ENCODE data around the gene ARHGAP42. TPM values are rescaled to one million over a fixed set of nuclear protein-coding genes. Genes with fewer than 3 reads are reported as not detected.
A peak's percentile ranks its signal among the peaks of the same experiment; 100 is the strongest.

The ARHGAP42 gene
- polyA plus RNA-seq, 1 donor from 2014 or later: 0.75 TPM

DNA sequence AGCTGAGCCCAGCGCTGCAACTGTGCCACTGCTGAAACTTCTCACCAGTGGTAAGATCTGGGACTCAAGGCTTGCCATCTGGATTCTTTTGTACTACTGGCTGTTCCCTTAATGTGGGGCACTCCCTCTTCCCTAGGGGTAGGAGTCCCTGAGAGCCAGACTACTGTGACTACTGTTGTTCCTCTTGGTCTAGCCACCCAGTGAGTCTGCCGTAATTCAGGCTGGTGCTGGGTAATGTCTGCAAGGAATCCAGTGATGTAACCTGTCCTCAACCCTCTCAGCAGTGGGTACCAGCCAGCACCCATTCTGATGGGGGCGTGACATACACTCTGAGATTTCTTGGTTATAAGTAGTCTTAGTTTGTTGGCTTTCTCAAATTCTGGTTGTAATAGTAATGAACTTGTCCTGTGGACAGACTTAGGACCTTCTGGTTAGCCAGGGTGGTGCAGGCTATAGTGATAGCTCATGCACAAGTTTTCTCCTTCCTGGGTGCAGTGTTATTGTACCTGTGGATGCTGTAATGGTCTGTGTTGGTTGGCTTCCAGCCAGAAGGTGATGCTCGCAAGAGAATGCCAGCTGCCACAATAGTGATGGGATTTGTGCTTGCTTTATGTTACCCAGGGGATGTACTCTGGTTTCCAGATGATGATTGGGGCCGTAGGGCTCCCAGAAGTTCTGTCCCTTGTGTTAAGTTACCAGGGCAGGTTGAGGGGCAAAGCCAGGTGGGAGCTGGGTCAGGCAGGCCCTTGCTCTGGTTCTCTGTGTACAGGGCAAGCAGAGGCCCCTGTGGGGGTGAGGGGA, 65.5 kb downstream of the ARHGAP42 start:
- peaks cover 1% of the 10 kb centered on the region for H3K27me3 Mint-ChIP-seq
- no peak overlapping the region for H3K4me3 Mint-ChIP-seq
- peaks cover 0 to 3% (median 2%) of the 10 kb centered on the region in 3 donors for H3K4me1 Mint-ChIP-seq
- peaks cover 3 to 15% (median 8%) of the 10 kb centered on the region in 3 donors for H3K9me3 Mint-ChIP-seq
- H3K27ac Mint-ChIP-seq: peak overlapping the region in 1 of 3 donors; percentile 67
- H3K36me3 Mint-ChIP-seq: peaks cover 8% of the 10 kb centered on the region

DNA sequence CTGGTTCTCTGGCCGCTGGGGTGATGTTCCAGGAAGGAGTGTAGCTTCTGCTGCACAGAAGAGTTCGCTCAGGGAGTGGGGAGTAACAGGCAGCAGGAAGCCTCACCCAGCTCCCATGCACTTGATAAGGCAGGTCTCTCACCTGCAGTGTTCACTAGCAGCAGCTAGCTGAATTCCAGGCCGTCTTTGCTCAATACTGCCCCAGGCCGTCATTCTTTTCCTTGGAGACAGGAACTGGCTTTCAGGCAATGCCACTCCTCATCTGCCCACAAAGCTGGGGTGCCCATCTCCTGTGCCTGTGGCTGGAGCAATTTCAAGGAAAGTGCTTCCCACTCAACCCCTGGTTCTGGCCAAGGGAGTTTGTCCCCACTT, 66.1 kb downstream of the ARHGAP42 start:
- H3K4me1 Mint-ChIP-seq: peaks cover 0 to 3% (median 2%) of the 10 kb centered on the region in 3 donors
- H3K36me3 Mint-ChIP-seq: peaks cover 8% of the 10 kb centered on the region
- H3K27ac Mint-ChIP-seq: no peak overlapping the region
- H3K4me3 Mint-ChIP-seq: no peak overlapping the region
- peaks cover 1% of the 10 kb centered on the region for H3K27me3 Mint-ChIP-seq
- H3K9me3 Mint-ChIP-seq: peaks cover 3 to 15% (median 8%) of the 10 kb centered on the region in 3 donors

DNA sequence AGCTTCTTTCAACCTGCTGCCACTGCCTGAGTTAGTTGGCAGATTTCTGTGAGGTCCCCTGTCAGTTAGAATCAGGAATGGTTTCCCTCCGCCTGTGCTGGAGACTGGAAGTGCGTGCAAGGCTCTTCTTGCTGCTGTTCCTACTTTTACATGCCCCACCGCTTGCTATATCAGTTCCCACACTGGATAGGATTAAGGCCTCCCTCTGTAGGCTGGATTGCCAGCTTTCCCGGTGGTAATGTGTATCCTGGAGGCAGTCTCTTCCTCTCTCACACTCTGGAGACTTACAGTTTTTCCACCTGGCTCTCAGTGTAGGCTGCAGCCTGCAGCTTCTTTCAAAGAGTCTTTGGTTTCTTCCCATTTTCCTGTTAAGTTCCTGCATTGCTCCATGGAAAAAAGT, 66.5 kb downstream of the ARHGAP42 start:
- Mint-ChIP-seq H3K27me3 (peaks cover 1% of the 10 kb centered on the region), H3K36me3 (peaks cover 8% of the 10 kb centered on the region), H3K4me3 (no peak overlapping the region), H3K9me3 (peaks cover 3 to 15% (median 8%) of the 10 kb centered on the region in 3 donors), H3K4me1 (peaks cover 0 to 3% (median 2%) of the 10 kb centered on the region in 3 donors), H3K27ac (no peak overlapping the region)

DNA sequence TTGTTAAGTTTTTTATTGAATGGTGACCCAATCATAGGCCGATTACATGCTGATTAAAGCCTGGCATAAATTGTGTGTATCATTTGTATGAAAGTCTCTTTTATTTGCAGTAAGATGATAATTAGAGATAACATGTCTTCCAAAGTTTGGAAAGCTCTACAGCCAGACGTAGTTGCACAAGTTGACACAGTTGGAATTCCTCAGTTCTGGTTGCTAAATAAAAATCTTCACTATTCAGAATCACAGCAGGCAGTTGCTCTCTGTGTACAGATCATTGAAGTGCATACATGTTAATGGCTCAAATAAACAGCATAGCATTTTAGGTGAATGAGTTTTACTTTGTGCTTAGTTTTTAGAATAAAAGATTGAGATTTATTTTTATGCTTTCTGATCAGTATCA, 69.5 kb downstream of the ARHGAP42 start:
- no peaks in the 10 kb centered on the region for H3K9me3 Mint-ChIP-seq
- peaks cover 0 to 6% (median 2%) of the 10 kb centered on the region in 3 donors for H3K4me1 Mint-ChIP-seq
- peaks cover 3% of the 10 kb centered on the region for H3K36me3 Mint-ChIP-seq
- no peaks in the 10 kb centered on the region for H3K27me3 Mint-ChIP-seq
- no peak overlapping the region for H3K27ac Mint-ChIP-seq
- no peak overlapping the region for H3K4me3 Mint-ChIP-seq

DNA sequence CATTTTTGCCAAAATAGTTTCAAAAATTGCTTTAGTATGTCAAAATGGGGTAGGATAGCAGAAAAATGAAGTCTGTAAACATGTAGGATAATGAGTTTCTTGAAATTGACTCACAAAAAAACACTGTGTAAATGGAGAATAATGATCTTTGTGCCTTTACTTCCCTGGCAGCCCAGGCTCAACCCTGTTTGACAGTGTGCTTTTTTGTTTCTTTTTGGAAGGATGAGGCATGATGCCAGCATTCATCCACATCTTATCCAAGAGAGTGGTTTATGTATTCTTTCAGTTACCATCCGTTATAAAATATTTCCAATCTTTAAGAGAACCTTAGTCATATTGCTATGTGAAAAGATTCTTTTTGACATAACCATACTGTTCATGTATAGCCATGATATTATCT, 70.6 kb downstream of the ARHGAP42 start:
- no peaks in the 10 kb centered on the region for H3K9me3 Mint-ChIP-seq
- no peak overlapping the region for H3K4me3 Mint-ChIP-seq
- H3K36me3 Mint-ChIP-seq: no peaks in the 10 kb centered on the region
- H3K27ac Mint-ChIP-seq: no peak overlapping the region
- H3K4me1 Mint-ChIP-seq: peaks cover 0 to 5% (median 2%) of the 10 kb centered on the region in 3 donors
- H3K27me3 Mint-ChIP-seq: no peaks in the 10 kb centered on the region

DNA sequence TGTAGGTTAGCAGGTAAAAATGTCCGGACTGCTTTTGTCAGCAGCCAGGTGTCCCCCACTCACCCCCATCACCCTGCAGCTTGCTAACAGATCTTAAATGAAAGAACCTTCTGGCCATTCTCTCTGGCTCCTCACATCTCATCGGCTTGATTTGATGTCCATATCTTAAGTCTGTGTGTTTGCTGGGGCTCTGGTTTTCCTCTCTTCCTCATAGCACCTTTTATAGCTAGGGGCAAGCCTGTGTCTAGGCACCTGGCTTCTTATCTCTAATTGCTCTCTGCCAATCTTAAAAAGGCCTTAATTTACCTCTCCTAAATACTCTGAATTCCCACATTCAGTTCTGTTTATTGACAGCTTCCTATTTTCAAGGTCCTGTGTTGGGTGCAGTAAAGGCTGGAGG, 72.0 kb downstream of the ARHGAP42 start:
- Mint-ChIP-seq H3K4me1 (peaks cover 0 to 6% (median 4%) of the 10 kb centered on the region in 3 donors), H3K9me3 (no peaks in the 10 kb centered on the region), H3K27ac (no peak overlapping the region), H3K27me3 (no peaks in the 10 kb centered on the region), H3K36me3 (no peaks in the 10 kb centered on the region), H3K4me3 (no peak overlapping the region)

DNA sequence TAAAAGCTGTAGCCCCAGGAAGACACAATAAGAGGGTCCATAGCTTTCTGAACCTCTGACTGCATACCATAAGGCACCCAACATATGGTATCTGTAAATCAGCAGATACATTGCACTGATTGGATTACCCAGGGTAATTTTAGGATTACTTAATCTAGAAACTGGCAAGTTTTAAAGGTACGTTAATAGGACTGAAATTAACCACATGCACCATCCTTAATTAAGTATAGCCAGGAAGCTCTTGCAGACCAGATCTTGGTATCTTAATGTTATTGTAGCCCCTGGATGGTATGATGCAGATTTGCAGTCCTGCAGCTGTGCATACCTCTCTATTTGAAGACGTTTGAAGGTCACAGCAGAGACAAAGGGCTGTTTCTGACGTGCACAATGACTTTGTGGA, 72.8 kb downstream of the ARHGAP42 start:
- Mint-ChIP-seq H3K4me3 (no peak overlapping the region), H3K4me1 (peaks cover 0 to 7% (median 4%) of the 10 kb centered on the region in 3 donors), H3K27ac (no peak overlapping the region), H3K36me3 (no peaks in the 10 kb centered on the region), H3K9me3 (no peaks in the 10 kb centered on the region), H3K27me3 (no peaks in the 10 kb centered on the region)

DNA sequence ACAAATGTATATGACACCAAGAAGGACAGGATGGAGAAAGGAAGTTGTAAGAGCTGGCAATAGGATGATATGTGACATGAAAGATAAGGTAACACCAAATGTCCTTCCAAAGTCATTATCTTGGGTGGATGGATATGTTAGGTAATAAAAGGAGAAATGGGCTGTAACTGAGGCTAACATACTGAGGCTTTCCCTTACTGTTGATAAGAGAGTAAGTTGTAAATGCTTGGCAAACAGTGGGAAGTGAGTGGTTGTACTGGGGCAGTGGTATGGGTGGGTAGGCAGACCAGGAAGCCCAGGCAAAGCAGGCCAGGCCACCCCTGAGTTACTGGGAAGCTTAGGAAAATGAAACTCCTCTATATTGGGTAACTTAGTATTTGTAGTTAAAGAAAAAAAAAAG, 73.7 kb downstream of the ARHGAP42 start:
- H3K9me3 Mint-ChIP-seq: no peaks in the 10 kb centered on the region
- no peak overlapping the region for H3K4me3 Mint-ChIP-seq
- no peaks in the 10 kb centered on the region for H3K36me3 Mint-ChIP-seq
- H3K27me3 Mint-ChIP-seq: no peaks in the 10 kb centered on the region
- no peak overlapping the region for H3K27ac Mint-ChIP-seq
- H3K4me1 Mint-ChIP-seq: peaks cover 0 to 7% (median 4%) of the 10 kb centered on the region in 3 donors

DNA sequence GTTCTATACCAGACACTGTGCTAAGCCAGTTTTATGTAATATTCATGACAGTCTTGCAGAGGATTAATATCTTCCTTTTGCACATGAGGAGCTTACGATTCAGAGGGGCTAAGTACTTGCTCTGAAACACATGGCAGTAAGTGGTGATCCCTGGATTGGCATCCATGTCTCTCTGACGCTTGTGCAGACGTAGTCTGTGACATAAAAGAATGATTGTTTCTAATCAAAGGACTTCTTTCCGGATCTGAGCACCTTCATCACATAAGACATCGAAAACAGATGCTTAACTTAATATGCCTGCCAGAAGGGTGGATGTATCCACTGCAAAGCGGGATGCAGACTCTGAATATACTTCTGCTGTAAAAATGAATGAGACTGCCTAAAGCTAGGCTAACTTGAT, 74.8 kb downstream of the ARHGAP42 start:
- Mint-ChIP-seq H3K4me1 (peaks cover 0 to 7% (median 4%) of the 10 kb centered on the region in 3 donors), H3K27me3 (no peaks in the 10 kb centered on the region), H3K27ac (peak overlapping the region in 1 of 3 donors; percentile 78), H3K36me3 (no peaks in the 10 kb centered on the region), H3K4me3 (no peak overlapping the region), H3K9me3 (no peaks in the 10 kb centered on the region)

DNA sequence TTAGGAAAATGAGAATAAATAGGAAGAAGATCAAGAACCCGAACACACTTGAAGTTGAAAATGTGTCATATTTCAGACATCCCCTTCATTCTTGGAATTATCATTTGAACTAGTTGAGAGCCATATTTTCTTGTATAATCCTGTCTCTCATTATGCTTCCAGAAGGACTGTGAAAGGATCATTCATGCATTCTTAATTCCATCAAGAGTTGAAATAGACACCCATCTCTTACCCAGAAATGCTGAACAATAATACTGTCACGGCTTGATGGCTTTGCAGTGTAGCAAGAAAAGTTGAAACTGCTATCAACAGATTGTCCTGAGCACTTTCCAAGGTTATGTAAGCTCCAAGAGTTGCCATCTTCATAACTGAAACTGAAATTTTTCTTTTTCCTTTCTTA, 79.7 kb downstream of the ARHGAP42 start:
- Mint-ChIP-seq H3K9me3 (no peaks in the 10 kb centered on the region), H3K4me3 (no peak overlapping the region), H3K27ac (no peak overlapping the region), H3K27me3 (no peaks in the 10 kb centered on the region), H3K4me1 (peaks cover 0 to 3% (median 2%) of the 10 kb centered on the region in 3 donors), H3K36me3 (peaks cover 2% of the 10 kb centered on the region)

DNA sequence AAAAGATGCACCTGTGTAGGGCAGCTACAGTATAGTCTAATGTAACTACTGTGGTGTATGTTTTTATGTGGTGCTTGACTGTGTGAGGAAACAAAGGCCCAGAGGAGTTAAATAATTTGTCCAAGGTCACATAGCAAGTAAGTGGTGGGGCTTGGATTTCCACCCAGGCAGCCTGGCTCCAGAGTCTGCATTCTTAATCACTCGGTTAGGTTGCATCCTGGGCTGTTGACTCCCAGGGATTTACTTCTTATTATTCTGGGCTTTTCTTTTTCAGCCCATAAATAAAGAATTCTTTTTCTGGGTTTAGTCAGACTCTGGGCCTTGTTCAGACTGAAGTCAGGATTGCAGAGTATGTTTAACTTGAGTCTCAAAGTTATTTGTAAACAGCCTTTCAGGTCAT, 82.1 kb downstream of the ARHGAP42 start:
- Mint-ChIP-seq H3K4me3 (no peak overlapping the region), H3K36me3 (peaks cover 2% of the 10 kb centered on the region), H3K27me3 (no peaks in the 10 kb centered on the region), H3K4me1 (peaks cover 0 to under 1% (median 0%) of the 10 kb centered on the region in 3 donors), H3K9me3 (no peaks in the 10 kb centered on the region), H3K27ac (no peak overlapping the region)

DNA sequence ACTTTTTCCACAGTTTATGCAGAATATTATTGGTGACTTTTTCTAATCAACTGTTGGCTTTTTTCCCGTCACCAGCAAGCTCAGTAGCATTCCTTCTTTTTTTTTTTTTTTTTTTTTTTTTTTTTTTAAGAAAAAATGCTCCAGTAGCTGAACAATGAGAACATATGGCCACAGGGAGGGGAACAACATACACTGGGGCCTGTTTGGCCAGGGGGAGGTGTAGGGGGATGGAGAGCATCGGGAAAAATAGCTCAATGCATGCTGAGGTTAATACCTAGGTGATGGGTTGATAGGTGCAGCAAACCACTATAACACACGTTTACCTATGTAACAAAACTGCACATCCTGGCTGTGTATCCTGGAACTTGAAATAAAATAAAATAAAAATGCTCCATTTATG, 82.5 kb downstream of the ARHGAP42 start:
- peaks cover 2% of the 10 kb centered on the region for H3K36me3 Mint-ChIP-seq
- H3K4me3 Mint-ChIP-seq: no peak overlapping the region
- no peak overlapping the region for H3K27ac Mint-ChIP-seq
- H3K4me1 Mint-ChIP-seq: peaks cover 0 to 2% (median 0%) of the 10 kb centered on the region in 3 donors
- no peaks in the 10 kb centered on the region for H3K27me3 Mint-ChIP-seq
- H3K9me3 Mint-ChIP-seq: peaks cover 0 to 2% (median 0%) of the 10 kb centered on the region in 3 donors

DNA sequence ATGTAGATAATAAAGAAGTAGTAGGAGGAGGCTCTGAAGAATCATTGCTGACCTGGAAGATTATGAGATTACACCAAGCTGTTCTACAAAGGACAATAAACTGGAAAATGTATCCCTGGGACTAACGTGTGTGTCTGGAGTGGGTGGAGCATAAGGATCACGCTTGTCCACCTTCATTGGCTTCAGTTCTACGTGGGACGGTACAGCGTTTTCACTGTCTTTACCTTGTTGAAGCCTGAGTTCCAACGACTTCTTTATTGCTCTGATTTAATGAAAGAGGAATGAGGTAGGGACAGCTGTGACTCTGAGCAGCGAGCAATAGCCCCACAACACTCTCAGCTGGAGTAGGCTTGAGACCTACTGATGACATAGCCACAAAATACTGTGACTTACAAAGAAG, 87.0 kb downstream of the ARHGAP42 start:
- Mint-ChIP-seq H3K9me3 (peaks cover 0 to 2% (median 0%) of the 10 kb centered on the region in 3 donors), H3K4me1 (peaks cover 0 to 3% (median 0%) of the 10 kb centered on the region in 3 donors), H3K27ac (no peak overlapping the region), H3K4me3 (no peak overlapping the region), H3K27me3 (no peaks in the 10 kb centered on the region), H3K36me3 (peaks cover 3% of the 10 kb centered on the region)

DNA sequence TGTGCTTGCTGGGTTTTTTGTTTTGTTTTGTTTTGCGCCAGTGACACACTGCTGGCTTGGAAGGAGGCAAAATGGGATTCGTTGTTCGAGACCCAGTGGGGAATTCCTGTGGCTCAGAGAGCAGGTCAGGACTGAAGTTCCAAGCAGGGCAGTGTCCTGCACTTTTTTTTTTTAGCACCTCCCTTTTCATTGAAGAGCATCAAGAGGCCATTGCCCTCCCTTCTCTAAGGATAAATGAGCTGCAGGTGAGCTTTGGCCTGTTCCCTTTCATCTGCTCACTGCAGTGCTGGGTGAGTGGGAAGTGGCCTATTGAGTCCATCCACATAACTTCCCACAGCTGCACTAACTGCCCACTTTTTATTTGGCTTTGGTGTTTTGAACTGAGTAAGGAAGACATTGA, 87.8 kb downstream of the ARHGAP42 start:
- Mint-ChIP-seq H3K27ac (no peak overlapping the region), H3K36me3 (peaks cover 3% of the 10 kb centered on the region), H3K9me3 (peaks cover 0 to 2% (median 0%) of the 10 kb centered on the region in 3 donors), H3K27me3 (no peaks in the 10 kb centered on the region), H3K4me1 (peaks cover 0 to 3% (median 0%) of the 10 kb centered on the region in 3 donors), H3K4me3 (no peak overlapping the region)

DNA sequence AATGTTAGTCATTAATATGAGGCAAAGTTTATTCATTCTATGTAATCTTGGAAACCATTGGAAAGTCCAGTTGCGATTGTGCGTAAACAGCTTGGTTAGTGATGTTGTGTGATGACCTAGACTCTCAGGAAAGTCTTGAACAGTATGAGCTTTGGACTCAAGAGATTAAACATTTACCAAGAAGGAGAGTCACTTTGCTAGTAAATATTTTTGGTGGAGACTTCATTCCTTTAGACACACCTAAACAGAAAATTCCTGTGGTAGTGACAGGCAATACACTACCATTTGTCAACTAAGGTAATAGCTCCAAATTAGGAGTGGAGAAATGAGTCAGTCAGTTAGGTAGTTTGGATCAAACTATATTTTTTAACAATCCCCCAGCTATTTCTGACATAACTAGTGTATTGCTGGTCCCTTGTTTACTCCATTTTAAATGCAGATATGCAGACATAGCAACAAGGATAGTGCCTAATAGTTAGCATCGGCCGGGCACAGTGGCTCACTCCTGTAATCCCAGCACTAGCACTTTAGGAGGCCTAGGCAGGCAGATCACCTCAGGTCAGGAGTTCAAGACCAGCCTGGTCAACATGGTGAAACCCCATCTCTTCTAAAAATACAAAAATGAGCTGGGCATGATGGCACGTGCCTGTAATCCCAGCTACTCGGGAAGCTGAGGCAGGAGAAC, 89.3 kb downstream of the ARHGAP42 start:
- Mint-ChIP-seq H3K4me3 (no peak overlapping the region), H3K27ac (no peak overlapping the region), H3K9me3 (peaks cover 0 to 2% (median 0%) of the 10 kb centered on the region in 3 donors), H3K36me3 (peaks cover 2% of the 10 kb centered on the region), H3K27me3 (no peaks in the 10 kb centered on the region), H3K4me1 (peaks cover 0 to 3% (median 0%) of the 10 kb centered on the region in 3 donors)

Measured in IgD-negative memory B cell (primary cell).